Measurements from ENCODE around the gene ZFYVE19.

Gene ZFYVE19

GRCh38 chr15:40831861-40832260 lies 25.0 kb downstream of the ZFYVE19 start:
- no peak for TF ChIP-seq CTCF (IDR thresholded peaks at IDR 0.05; ENCODE audit: extremely low read depth, missing control alignments)
- no peak for DNase-seq (ENCODE audit: low spot score)

GRCh38 chr15:40832903-40833302 lies 26.0 kb downstream of the ZFYVE19 start:
- DNase-seq (ENCODE audit: low spot score), result no peak
- TF ChIP-seq CTCF (IDR thresholded peaks at IDR 0.05; ENCODE audit: extremely low read depth, missing control alignments), result no peak

- TF ChIP-seq CTCF (IDR thresholded peaks at IDR 0.05; ENCODE audit: extremely low read depth, missing control alignments), result no peak
- DNase-seq (ENCODE audit: low spot score), result no peak
These were observed 29.1 kb downstream of the ZFYVE19 start for GRCh38 chr15:40836020-40836419.

- DNase-seq (ENCODE audit: low spot score), result no peak
- no peak for TF ChIP-seq CTCF (IDR thresholded peaks at IDR 0.05; ENCODE audit: extremely low read depth, missing control alignments)
These were observed 31.9 kb downstream of the ZFYVE19 start for GRCh38 chr15:40838756-40839155.

- DNase-seq (ENCODE audit: low spot score), result no peak
These were observed 34.9 kb downstream of the ZFYVE19 start for GRCh38 chr15:40841741-40842140.

GRCh38 chr15:40843261-40843884 lies 36.5 kb downstream of the ZFYVE19 start:
- DNase-seq (ENCODE audit: low spot score), result peak; percentile 19
- TF ChIP-seq CTCF (IDR thresholded peaks at IDR 0.05; ENCODE audit: extremely low read depth, missing control alignments), result no peak

More at GRCh38 chr15:40841741-40842140, 34.9 kb downstream of the ZFYVE19 start:
- TF ChIP-seq CTCF (IDR thresholded peaks at IDR 0.05; ENCODE audit: extremely low read depth, missing control alignments), result no peak

- TF ChIP-seq CTCF (IDR thresholded peaks at IDR 0.05; ENCODE audit: extremely low read depth, missing control alignments), result no peak
- peak; percentile 84 for DNase-seq (ENCODE audit: low spot score)
These were observed 37.2 kb downstream of the ZFYVE19 start, which contains the start of gene SPINT1 for GRCh38 chr15:40843885-40844695. SPINT1 (plus strand) TSS chr15:40844048; CDS start chr15:40844555, 507 bp downstream.
